H9 (cell line): ENCODE measurements around the gene HSPG2. TPM values are rescaled to one million over a fixed set of nuclear protein-coding genes. Genes with fewer than 3 reads are reported as not detected.

Experiments used
- DNase-seq: peaks from one replicate; pipeline ENCODE4 v3.0.0-alpha.2; 2017
- H2AFZ ChIP-seq: one replicate; pipeline ENCODE4 v1.6.1; 2013; ENCODE audit warnings: mild to moderate bottlenecking, low read length, control low read depth, moderate library complexity
- H2AK5ac ChIP-seq: 2 replicates; pipeline ENCODE4 v1.6.1; 2013; ENCODE audit warnings: low read length, control low read depth, mixed read lengths; ENCODE audit not compliant: insufficient read length
- H2BK120ac ChIP-seq: one replicate; pipeline ENCODE4 v1.6.1; 2013; ENCODE audit warnings: low read depth, mild to moderate bottlenecking, low read length, control low read depth, inconsistent platforms; ENCODE audit not compliant: poor library complexity, severe bottlenecking
- H2BK12ac ChIP-seq: 2 replicates; pipeline ENCODE4 v1.6.1; 2013; ENCODE audit warnings: low read length, control low read depth, mixed read lengths, low read depth; ENCODE audit not compliant: insufficient read length
- H2BK15ac ChIP-seq: 2 replicates; pipeline ENCODE4 v1.6.1; 2013; ENCODE audit warnings: low read depth, low read length, control low read depth
- H2BK20ac ChIP-seq: one replicate; pipeline ENCODE4 v1.6.1; 2013; ENCODE audit warnings: low read depth, mild to moderate bottlenecking, low read length, control low read depth, inconsistent platforms; ENCODE audit not compliant: poor library complexity, severe bottlenecking
- H2BK5ac ChIP-seq: 2 replicates; pipeline ENCODE4 v1.6.1; 2013; ENCODE audit warnings: low read length, control low read depth, mixed read lengths; ENCODE audit not compliant: insufficient read length
- H3K14ac ChIP-seq: 2 replicates; pipeline ENCODE4 v1.6.1; 2013; ENCODE audit warnings: low read length, control low read depth; ENCODE audit not compliant: insufficient read depth
- H3K18ac ChIP-seq: 2 replicates; pipeline ENCODE4 v1.6.1; 2013; ENCODE audit warnings: low read depth, mild to moderate bottlenecking, mixed read lengths, low read length, control low read depth; ENCODE audit not compliant: insufficient read length
- H3K23ac ChIP-seq: 2 replicates; pipeline ENCODE4 v1.6.1; 2013; ENCODE audit warnings: low read length, control low read depth, mixed read lengths, low read depth; ENCODE audit not compliant: insufficient read length
- H3K23me2 ChIP-seq: 2 replicates; pipeline ENCODE4 v1.6.1; 2013; ENCODE audit warnings: low read depth, mild to moderate bottlenecking, mixed read lengths, low read length, control low read depth; ENCODE audit not compliant: insufficient read length, poor library complexity, severe bottlenecking
- H3K27ac ChIP-seq: 2 replicates; pipeline ENCODE4 v1.5.1; 2013; ENCODE audit warnings: low read length, control low read depth, mixed read lengths, low read depth; ENCODE audit not compliant: insufficient read length
- H3K27me3 ChIP-seq: 2 replicates; pipeline ENCODE4 v1.6.1; 2013; ENCODE audit warnings: low read length, control low read depth, inconsistent platforms; ENCODE audit not compliant: insufficient read depth
- H3K4ac ChIP-seq: 2 replicates; pipeline ENCODE4 v1.6.1; 2013; ENCODE audit warnings: low read depth, mild to moderate bottlenecking, control low read depth, inconsistent platforms, low read length, moderate library complexity
- H3K4me1 ChIP-seq: 2 replicates; pipeline ENCODE4 v1.6.1; 2013; ENCODE audit warnings: low read length, control low read depth, inconsistent platforms; ENCODE audit not compliant: insufficient read depth
- H3K4me2 ChIP-seq: 2 replicates; pipeline ENCODE4 v1.6.1; 2013; ENCODE audit warnings: low read length, control low read depth, mixed read lengths; ENCODE audit not compliant: insufficient read length, insufficient read depth
- H3K56ac ChIP-seq: 2 replicates; pipeline ENCODE4 v1.6.1; 2013; ENCODE audit warnings: low read depth, mild to moderate bottlenecking, mixed read lengths, low read length, control low read depth; ENCODE audit not compliant: insufficient read length
- H3K79me1 ChIP-seq: 2 replicates; pipeline ENCODE4 v1.6.1; 2013; ENCODE audit warnings: low read depth, mild to moderate bottlenecking, moderate library complexity, low read length, control low read depth, inconsistent platforms; ENCODE audit not compliant: insufficient read depth, poor library complexity, severe bottlenecking
- H3K79me2 ChIP-seq: 2 replicates; pipeline ENCODE4 v1.6.1; 2013; ENCODE audit warnings: low read length, control low read depth, inconsistent platforms; ENCODE audit not compliant: insufficient read depth
- H3K9ac ChIP-seq: 2 replicates; pipeline ENCODE4 v1.6.1; 2013; ENCODE audit warnings: low read length, control low read depth, mixed read lengths; ENCODE audit not compliant: insufficient read length; ENCODE audit errors: extremely low read depth
- H3K9me3 ChIP-seq: one replicate; pipeline ENCODE4 v1.6.1; 2013; ENCODE audit warnings: low read depth, low read length, inconsistent platforms; ENCODE audit not compliant: control insufficient read depth
- H3T11ph ChIP-seq: one replicate; pipeline ENCODE4 v1.6.1; 2013; ENCODE audit warnings: mild to moderate bottlenecking, low read length, control low read depth, inconsistent platforms
- H4K20me1 ChIP-seq: one replicate; pipeline ENCODE4 v1.6.1; 2013; ENCODE audit not compliant: control insufficient read depth, insufficient read length, insufficient read depth
- H4K5ac ChIP-seq: 2 replicates; pipeline ENCODE4 v1.6.1; 2013; ENCODE audit warnings: low read depth, mild to moderate bottlenecking, mixed read lengths, low read length, control low read depth; ENCODE audit not compliant: insufficient read length
- H4K8ac ChIP-seq: replicated peaks from 2 replicates; pipeline ENCODE4 v1.6.1; 2013; ENCODE audit warnings: low read length, control low read depth, mixed read lengths, low read depth; ENCODE audit not compliant: insufficient read length
- H4K91ac ChIP-seq: 2 replicates; pipeline ENCODE4 v1.6.1; 2013; ENCODE audit warnings: low read depth, mild to moderate bottlenecking, moderate library complexity, mixed read lengths, low read length, control low read depth; ENCODE audit not compliant: insufficient read length
- H3K27ac Mint-ChIP-seq, 3 experiments: 2 replicates in 2 of 3; 3 replicates in 1 of 3; pipeline ENCODE4 v1.8.0; 2020 to 2021; ENCODE audit warnings: mixed read lengths in 3 of 3, mild to moderate bottlenecking in 1 of 3, moderate library complexity in 1 of 3
- H3K27me3 Mint-ChIP-seq: 2 replicates; pipeline ENCODE4 v1.8.0; 2021; ENCODE audit warnings: low read depth, mild to moderate bottlenecking, moderate library complexity, mixed read lengths
- H3K36me3 Mint-ChIP-seq, 3 experiments: 2 replicates in 2 of 3; 3 replicates in 1 of 3; pipeline ENCODE4 v1.8.0; 2020 to 2021; ENCODE audit warnings: low read depth in 3 of 3, mixed read lengths in 3 of 3; ENCODE audit not compliant: insufficient read depth in 1 of 3
- H3K4me1 Mint-ChIP-seq, 2 experiments: 2 replicates each; pipeline ENCODE4 v1.8.0; 2020; ENCODE audit warnings: mixed read lengths in 2 of 2
- H3K4me3 Mint-ChIP-seq, 2 experiments: 2 replicates in 1 of 2; 3 replicates in 1 of 2; pipeline ENCODE4 v1.8.0; 2020 to 2021; ENCODE audit warnings: mild to moderate bottlenecking in 2 of 2, mixed read lengths in 2 of 2, moderate library complexity in 1 of 2
- H3K9me3 Mint-ChIP-seq, 2 experiments: 2 replicates in 1 of 2; 3 replicates in 1 of 2; pipeline ENCODE4 v1.8.0; 2020; ENCODE audit warnings: mild to moderate bottlenecking in 2 of 2, mixed read lengths in 2 of 2, moderate library complexity in 1 of 2
- CTCF ChIP-seq: fragments of 200-600 bp; sonication (generic); conservative IDR thresholded peaks from 3 replicates; pipeline ENCODE4 v1.8.0; 2021; ENCODE audit warnings: antibody characterized with exemption, mild to moderate bottlenecking
- WGBS: extraction: QIAGEN DNeasy Blood & Tissue Kit; methylation state at CpG from one replicate; pipeline ENCODE4 v1.1.7; 2013; ENCODE audit warnings: missing lambda C conversion rate, low lambda C conversion rate, mixed read lengths; ENCODE audit not compliant: insufficient read length; ENCODE audit errors: extremely low coverage; 5-methylcytosine and 5-hydroxymethylcytosine counted together
- total RNA-seq: library from RNA; stranded (reverse); gene quantifications from 2 replicates; pipeline ENCODE4 v1.2.1, GENCODE V29; 2021

HSPG2 gene
- total RNA-seq, 1 experiment from 2014 or later, result 90.0 TPM

- Histone ChIP-seq H3K4me1 (peaks cover 7% of the 10 kb centered on the region; the same call in 1 of the 2 replicates), H4K91ac (no peak overlapping the region), H2BK5ac (no peak overlapping the region), H4K5ac (no peak overlapping the region), H2AFZ (no peak overlapping the region), H3K27me3 (no peaks in the 10 kb centered on the region), H2BK15ac (no peak overlapping the region), H4K20me1 (no peaks in the 10 kb centered on the region), H2BK120ac (no peak overlapping the region), H3K79me1 (peaks cover 3% of the 10 kb centered on the region), H3K9ac (no peak overlapping the region), H2BK12ac (no peak overlapping the region), H2AK5ac (no peak overlapping the region), H3K14ac (no peak overlapping the region), H3T11ph (no peak overlapping the region), H3K9me3 (no peaks in the 10 kb centered on the region), H3K23me2 (peaks cover 14% of the 10 kb centered on the region), H3K4ac (no peak overlapping the region), H3K4me2 (peak overlapping the region; percentile 17), H3K56ac (no peak overlapping the region), H3K27ac (peak overlapping the region; percentile 36), H3K23ac (no peak overlapping the region), H4K8ac (no peak overlapping the region), H3K79me2 (peaks cover 6% of the 10 kb centered on the region; the same call in 1 of the 2 replicates), H3K18ac (peak overlapping the region; percentile 48), H2BK20ac (no peak overlapping the region)
- Mint-ChIP-seq H3K4me1 (peaks cover 49 to 58% of the 10 kb centered on the region in 2 experiments), H3K4me3 (peak overlapping the region in 1 of 2 experiments; percentile 42; a peak in 3 of 5 replicates), H3K27me3 (peaks cover 2% of the 10 kb centered on the region; the same call in 1 of the 2 replicates), H3K9me3 (no peaks in the 10 kb centered on the region), H3K36me3 (peaks cover 3 to 21% (median 13%) of the 10 kb centered on the region in 3 experiments; a peak in 6 of 7 replicates), H3K27ac (peak overlapping the region; percentile 76 to 94 (median 93))
- WGBS, result no CpG with 5 or more reads among the region's 19 CpGs
- peak; percentile 82 for DNase-seq
- no peak for TF ChIP-seq CTCF
Measured at GRCh38 chr1:21933397-21934248, 3.5 kb downstream of the HSPG2 start.
